Stimulated activated CD8-positive, alpha-beta memory T cell treated with anti-CD3 and anti-CD28 coated beads, Interleukin-15, amount 100 ng/mL, for 48 hours (primary cell): Measurements from ENCODE around the gene FOXN3.

Source experiments
- DNase-seq, 2 donors: peaks; one replicate each; pipeline ENCODE4 v3.0.0-alpha.2; 2020; ENCODE audit warnings: low read depth in 2 of 2

Gene FOXN3

DNA sequence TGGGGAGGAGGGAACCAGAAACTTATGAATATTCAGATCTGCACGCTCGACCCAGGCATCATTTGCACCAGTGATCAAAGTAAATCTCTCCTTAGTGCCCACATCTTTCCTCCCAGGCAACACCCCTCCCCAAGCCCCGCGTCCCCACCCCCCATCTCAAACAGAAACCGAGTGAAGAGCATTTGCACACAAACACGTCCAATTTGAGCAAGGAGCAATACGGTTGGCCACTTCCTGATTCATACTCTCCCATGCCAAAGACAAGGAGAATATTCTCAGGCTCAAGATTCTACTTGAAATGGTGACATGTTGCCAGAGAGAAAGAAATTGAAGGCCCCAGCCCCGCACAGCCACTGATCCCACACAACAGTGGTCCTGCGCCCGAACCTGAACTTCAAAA lies 7.1 kb downstream of the FOXN3 start:
- DNase-seq: no peak

DNA sequence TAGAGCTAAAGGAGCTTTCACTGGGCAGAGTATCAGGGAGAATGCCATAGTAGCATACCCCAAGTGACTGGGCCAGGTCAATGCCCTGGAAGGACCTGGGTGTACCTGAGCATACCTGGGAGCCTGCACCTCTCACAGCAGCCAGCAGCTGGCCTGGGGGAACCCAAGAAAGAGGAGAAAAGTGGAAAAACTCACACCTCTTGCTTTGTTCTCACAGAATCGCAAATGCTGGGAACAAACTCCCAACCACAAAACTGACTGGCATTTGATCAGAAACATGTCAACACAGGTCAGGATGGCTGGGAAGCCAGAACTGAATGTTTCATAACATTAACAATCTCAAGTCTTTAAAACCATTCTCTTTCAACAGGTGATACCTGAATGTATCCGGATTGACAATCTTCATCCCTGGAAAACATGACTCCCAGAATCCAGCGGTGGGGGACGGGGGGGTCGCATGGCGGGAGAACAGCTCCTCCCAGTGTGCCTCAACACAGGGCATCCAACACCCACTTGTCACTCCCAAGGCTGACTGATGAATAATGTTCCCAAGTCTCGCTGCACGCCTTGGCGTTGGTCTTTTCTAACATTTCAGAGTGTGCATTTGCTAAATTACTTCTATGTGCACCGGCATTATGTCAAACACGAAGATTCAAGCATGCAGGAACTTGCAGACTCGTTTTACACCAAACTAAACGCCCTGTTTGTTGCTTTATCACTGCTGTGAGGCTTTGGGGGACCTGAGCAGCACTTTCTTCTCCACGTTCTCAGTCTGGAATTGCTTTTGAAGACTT lies 7.9 kb downstream of the FOXN3 start:
- no peak for DNase-seq

DNA sequence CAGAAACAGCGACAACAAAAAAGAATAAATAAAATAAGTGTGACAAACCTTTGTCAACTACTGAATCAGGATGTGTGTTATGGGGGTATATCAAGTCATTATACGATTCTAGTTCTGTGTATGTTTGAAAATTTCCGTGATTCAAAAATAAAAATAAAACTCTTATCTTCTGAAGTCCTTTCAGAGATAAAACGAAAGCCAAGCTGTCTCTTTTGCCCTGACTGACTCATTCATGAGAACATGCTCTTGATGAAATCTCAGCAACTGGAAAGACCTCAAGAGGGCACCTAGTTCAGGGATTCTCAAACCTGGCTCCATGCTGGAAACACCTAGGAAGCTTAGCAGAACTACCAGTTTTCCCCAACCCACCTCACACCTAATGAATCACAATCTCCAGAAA lies 9.2 kb downstream of the FOXN3 start:
- DNase-seq: no peak

DNA sequence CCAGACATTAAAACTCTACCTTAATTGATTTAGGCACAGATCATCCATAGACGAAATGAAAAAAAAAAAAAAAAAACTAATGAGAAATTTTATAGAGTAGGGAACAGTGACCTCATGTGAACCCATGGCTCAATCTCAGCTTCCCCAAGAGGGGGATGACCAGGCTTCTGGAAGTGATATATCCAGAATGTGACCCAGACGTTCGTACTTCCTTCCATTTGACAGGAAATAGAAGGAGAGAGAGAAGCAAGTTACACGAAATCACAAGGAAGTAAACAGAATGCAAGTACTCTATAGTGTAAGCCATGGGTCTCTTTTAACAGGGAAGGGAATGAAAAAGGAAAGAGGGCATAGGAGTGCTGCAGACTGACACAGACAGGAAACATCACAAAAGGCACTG lies 10.1 kb downstream of the FOXN3 start:
- no peak for DNase-seq

DNA sequence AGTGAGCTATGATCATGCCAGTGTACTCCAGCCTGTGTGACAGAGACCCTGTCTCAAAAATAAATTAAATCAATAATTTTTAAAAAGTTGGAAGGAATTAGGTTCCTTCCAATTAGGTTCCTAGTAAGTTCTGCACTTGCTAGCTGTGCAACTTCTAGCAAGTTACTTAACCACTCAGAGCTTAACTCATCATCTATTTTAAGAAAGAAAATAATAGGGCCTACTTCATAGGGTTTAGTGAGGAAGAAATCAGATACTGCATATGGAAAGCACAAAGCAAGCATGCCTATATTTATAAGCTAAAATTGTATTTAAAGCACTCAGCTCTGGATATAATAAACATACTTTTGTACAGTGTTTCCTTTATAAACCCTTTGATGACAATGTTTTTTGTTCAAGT lies 10.7 kb downstream of the FOXN3 start:
- DNase-seq: no peak

DNA sequence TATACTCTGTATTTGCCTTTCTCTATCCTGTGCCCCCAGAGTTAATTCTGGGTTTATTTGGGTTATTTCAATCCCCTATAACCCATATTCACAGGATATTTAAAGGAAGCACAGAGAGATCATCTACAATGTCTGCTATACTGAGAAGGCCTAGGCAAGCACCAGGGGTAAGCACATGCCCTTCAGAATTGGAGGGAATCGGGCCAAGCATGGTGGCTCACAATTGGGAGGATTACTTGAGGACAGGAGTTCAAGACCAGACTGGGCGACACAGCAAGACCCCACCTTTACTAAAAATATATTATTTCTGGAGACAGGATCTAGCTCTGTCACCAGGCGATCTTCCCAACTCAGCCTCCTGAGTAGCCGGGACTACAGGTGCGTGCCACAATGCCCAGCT lies 11.3 kb downstream of the FOXN3 start:
- no peak for DNase-seq

DNA sequence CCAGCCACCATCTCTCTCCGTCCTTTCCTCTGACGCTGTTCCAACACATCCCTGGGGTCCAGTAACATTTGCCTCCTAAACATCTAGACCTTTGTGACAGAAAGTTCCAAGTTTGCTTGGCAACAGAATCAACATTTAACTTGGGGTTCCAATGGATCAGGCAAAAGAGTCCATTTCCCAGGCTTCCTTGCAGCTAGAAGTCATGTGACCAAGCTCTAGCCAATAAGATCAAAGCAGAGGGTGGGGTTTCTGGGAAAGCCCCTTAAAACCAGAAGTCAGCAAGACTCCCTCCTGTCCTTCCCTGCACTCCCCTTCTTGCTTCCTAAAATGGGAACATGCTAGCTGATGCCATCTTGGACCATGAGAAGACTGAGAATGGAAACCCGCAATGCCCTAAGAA lies 14.7 kb downstream of the FOXN3 start:
- no peak for DNase-seq

DNA sequence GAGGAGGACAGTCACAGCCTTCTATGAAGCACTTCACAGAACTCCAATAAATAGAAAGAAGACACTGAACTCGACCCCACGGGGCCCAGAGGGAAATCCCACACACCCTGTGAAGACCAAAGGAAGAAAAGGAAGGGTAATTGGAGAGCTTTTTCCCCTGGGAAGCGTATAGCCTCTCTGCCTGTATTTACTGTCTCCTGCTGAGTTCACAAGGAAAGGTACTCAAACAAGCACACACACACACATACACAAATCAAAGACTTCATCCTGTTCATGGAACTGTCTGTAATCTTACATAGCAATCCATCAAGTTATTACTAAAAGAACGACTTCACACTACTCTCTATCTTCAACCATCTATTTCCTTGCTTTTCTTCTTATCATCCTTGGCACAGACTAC lies 15.3 kb downstream of the FOXN3 start:
- no peak for DNase-seq

DNA sequence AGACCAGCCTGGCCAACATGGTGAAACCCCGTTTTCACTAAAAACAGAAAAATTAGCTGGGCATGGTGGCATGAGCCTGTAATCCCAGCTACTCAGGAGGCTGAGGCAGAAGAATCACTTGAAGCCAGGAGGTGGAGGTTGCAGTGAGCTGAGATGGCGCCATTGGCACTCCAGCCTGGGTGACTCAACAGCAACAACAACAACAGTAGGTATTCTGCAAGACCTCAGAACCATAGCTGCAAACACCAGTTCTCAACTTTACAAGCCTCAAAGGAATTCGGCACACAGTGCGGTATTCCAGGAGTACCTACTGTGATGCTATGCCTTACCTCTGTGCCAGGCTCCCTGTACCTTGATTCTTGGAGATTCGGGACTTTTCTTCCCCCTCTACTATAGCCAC lies 15.8 kb downstream of the FOXN3 start:
- no peak for DNase-seq

DNA sequence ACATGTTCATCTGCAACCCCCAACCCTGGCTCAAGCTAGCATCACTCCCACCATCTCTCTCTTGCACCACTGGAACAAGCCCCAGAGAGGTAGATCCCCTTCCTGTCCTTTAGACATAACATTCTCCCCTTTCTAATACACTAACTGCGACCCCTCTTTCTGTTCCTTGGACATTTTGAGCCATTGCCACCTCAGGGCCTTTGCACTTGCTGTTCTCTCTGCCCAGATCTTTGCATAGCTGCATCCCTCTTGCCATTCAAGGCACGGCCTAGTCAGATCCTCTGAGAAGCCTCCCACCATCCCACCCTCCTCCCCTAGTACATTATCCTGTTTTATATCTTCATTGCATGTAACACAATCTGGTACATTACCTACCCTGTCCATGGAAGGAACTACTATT lies 16.5 kb downstream of the FOXN3 start:
- no peak for DNase-seq

DNA sequence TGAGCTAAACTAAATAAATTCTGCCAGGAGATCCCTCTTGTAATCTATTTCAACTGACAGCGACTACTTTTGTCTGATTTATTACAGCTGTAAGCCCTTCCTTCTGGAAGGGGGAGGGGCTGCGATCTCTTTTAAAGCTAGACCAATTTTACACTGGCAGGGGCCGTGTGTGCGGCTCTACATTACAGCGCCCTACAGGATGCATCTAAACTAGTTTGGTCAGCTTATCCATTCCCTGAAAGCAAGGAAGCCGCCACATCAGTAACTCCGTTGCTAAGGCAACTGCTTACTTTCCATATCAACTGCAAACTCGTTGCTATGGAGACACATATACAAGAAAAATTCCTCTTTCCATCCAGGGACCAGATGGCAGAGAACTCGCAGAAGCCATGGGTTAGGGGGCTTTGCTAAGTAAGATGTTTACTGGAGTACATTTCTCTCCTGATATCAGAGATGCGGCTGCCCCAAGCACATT lies 17.4 kb downstream of the FOXN3 start:
- DNase-seq: no peak

DNA sequence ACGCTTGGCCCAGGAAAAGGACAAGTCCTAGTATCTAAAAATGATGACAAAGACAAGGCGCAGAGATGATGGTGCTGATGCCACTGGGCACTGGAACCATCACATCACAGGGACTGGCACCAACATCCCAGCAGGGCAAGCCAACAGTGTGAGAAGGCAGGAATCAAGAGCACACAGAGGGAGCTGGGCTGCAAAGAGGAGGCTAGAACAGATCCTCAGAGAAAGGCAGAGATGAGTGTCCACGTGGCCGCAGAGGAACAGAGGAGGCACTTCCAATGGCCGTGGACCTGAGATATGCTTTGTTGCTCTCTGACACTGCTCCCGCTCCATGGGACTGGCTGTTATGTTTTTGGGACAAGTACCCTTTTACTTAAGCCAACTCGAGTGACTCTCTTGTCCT lies 17.9 kb downstream of the FOXN3 start:
- DNase-seq: no peak

DNA sequence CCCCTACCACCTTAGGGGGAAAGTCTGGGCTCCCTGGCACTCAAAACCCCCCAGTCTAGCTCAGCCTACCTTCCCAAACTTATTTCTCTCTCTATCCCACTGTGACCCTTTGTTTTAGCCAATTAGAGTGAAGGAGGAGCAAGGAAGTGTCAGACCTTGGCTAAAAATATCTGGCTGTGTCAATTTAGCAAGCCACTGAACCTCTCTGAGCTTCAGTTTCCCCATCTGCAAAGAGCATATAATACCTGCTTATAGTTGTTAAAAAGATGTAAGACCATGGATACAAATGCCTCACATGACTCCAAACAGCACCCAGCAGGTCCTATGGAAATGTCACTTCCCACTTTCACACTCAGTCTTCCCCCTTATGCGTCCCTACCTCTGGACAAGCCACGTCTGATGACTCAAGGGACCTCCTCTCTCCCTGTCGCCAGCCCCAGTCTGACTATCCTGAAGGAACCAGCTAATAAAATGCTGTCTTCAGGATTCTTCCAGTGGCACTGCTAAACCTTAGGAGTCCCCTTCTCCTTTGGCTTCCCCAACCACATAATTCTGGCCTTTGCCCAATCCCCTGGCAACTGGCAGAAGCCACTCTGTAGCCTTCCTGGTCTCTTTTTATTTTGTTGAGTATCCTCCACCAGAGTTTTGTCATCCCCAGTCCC lies 19.3 kb downstream of the FOXN3 start:
- no peak for DNase-seq

DNA sequence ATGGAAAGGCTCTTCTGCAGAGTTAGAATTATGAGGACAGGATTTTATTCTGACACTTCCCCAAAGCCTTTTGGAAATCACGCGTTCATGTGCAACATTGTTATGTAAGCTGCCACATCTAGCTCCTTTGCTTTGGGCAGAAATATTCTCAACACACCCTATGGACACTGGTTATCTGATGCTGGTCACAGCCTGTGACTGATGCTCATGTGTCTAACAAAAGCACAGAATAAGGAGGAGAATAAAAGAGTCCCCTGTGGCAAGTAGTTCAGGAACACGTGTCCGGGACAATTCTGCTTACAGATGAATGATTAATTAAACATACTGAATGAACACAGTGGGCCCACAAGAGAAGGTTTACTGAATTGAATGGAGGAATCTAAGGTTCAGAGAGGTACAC lies 22.1 kb downstream of the FOXN3 start:
- DNase-seq: no peak

DNA sequence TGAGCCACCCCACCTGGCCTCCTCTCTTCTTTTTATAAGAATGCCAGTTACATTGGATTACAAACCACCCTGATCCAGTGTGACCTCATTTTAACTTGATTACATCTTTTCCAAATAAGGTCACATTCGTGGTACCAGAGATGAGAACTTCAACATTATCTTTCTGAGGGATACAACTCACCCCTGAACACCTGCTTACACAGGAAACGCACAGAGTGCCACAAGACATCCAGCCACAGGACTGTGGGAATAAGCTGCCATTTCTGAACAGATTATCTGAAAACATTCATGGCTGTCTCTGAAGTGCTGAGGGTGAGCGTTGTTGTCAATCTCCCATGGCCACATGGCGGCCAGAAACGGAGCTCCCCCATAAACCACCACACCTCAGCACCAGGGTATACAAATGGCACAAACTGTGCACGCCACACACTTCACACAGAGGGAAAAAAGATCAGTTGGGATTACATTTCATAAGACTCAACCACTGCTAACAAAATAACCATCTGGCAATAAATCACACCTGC lies 23.7 kb downstream of the FOXN3 start:
- no peak for DNase-seq

DNA sequence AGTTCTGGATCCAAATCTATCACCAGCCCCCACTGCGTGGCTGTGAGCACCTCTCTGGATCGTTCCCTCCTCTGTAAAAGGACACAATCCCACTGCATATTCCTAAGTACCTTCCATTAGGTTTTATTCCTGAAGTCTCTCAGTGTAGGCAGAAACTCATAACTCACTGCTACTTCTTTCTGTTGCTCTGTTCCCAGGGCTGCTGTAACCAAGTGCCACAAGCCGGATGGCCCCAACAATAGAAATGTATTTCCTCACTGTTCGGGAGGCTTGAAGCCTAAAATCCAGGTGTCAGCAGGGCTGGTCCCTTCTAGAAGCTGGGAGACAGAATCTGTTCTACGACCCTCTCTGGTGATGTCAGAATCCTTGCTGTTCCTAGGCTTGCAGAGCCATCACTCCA lies 24.9 kb downstream of the FOXN3 start:
- no peak for DNase-seq

DNA sequence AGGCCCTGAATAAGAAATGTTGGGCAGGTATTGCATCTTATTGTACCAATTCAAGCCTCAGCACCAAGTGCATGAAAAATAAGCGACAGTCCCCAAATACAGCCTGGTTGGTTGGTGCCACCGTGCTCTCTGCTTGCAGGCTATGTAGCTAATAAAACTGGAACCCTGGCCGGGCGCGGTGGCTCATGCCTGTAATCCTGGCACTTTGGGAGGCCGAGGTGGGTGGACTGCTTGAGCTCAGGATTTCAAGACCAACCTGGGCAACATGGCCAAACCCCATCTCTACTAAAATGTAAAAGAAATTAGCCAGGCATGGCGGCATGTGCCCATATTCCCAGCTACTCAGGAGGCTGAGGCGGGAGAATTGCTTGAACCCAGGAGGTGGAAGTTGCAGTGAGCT lies 25.5 kb downstream of the FOXN3 start:
- no peak for DNase-seq

DNA sequence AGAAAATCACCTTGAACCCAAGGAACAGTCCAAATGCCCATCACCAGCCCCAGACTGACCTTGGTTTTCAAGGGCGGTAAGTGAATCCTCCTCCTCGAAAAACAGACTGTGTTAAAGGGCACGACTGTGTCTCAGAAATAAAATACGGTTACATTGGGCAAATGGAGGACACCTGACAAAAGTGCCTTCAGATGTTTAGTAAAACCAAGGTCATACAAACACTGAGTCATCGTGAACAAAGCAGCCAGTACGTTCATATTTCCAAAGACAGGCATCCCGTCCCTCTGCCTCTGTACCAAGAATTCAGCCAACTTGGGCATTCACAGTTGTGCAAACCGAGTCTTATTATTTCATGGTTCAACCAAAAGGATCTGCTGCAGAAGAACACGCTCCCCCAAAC lies 25.9 kb downstream of the FOXN3 start:
- DNase-seq: no peak

DNA sequence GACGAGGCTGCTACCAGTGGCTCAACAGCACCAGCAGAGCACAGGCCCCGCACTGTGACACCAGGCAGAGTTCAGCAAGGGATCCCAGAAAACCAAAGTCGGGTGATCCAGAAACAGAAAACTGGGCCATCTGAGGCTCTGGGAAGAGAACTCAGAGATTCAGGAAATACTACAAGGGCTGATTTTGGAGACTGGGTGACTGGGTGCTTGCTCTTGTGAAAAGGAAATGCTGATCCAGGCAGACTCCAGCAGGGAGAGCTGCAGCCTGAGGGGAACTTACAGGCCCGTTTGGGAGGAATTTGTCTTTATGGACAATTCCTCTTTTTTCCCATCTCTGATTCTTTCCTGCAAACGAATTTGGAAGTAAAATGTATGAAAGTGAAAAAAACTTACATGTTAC lies 28.2 kb downstream of the FOXN3 start:
- DNase-seq: no peak

DNA sequence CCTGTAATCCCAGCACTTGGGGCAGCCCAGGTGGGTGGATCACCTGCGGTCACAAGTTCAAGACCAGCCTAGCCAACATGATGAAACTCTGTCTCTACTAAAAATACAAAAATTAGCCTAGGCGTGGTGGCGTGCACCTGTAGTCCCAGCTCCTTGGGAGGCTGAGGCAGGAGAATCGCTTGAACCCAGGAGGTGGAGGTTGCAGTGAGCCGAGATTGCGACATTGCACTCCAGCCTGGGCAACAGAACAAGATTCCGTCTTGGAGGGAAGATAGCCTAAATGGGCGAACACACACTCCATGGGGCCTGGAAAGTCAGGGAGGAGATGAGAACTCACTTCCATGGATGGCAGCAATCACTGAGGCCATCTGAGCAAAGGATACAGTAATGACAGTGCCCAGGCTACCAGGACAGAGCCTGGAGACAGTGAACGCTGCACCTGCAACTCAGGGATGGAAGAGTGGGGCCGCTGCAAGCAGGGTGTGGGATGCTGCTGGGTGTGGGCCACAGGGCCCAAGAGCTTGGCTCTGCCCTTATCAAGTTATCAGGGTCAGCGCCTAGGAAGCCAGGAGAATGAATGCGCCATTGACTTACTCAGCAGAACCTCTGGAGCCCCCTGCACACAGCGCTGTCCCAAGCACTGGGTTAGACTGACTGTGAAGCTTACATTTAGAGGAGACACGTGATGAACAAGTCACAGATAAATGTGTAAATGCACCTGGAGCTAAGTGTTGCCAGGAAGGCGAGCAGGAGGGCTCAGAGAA lies 28.9 kb downstream of the FOXN3 start:
- no peak for DNase-seq

DNA sequence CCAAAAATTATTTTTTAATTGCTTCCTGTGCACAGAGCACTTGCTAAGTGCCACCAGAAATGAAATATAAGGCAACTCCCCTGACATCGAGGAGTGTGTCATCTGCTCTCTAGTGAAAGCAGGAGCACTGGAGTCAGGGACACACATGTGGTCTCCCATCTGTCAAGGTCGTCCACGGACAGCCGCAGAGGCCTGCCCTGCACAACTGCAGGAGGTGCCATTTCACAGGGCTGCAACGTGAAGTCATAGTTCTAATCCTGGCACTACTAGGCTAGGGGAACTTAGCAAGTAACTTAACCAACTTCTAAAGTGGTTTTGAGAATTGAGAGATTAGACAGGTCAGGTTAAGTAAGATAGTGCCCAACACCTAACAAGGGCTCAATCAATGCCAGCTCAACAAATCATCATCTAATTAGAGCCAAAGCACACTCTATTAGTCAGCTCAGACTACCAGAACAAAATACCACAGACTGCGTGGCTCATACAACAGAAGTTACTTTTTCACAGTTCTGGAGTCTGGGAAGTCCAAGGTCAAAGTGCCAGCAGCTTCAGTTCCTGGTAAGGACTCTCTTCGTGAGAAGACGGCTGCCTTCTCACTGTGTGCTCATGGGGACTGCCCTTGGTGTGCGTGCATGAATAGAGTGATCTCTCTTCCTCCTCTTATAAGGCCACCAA lies 30.7 kb downstream of the FOXN3 start:
- no peak for DNase-seq

DNA sequence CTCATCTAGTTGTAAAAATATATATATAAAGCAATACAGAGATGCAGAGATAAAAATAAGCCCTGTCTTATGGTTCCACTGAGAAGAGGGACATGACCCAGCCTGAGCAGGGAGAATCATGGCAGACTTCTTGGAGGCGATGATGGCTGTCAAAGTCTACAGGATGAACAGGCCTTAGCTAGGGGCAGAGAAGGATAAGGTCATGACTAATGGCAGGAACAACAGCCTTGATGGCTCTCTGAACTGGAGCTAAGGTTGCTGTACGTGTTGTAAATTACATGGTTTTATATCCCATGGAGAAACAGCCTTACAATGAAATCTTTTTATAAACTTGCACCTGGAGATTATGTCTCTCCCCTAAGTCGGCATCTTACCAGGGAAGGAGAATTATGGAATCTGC lies 32.4 kb downstream of the FOXN3 start:
- no peak for DNase-seq
